Measurements from ENCODE around the gene SRPK2.

- TF ChIP-seq CTCF (IDR thresholded peaks at IDR 0.05) (no peak), EP300 (IDR thresholded peaks at IDR 0.05) (no peak), POLR2A (IDR thresholded peaks at IDR 0.05) (no peak)
These were observed 103.4 kb downstream of the SRPK2 start for GRCh38 chr7:105285118-105285874.

Data from sigmoid colon (tissue), 4 donors.